Measurements from ENCODE around the gene CDCP1. TPM values are rescaled to one million over a fixed set of nuclear protein-coding genes. Genes with fewer than 3 reads are reported as not detected.
A peak's percentile ranks its signal among the peaks of the same experiment; 100 is the strongest.

CDCP1 gene
- total RNA-seq, 4 donors from 2014 or later, result 1.8 to 14.2 (median 4.0) TPM

DNA sequence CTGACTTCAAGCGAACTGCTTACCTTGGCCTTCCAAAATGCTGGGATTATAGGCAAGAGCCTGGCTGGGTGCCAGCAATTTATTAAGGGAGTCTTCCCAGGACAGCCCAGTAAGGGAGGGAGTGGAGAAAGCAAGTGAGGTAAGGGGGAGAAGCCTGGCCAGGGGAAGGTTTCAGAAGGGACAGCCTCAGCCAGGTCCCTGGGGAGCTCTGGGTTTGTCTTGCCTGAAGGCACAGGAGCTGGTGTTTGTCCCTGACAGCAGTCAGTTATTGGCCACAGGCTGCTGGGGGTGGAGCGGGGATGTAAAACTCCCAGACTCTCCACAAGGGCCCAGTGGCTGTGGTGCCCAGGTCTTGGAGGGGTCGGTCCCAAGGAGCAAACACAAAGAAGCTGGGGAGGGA is 33.0 kb upstream of the CDCP1 start:
- no peak for TF ChIP-seq POLR2A (IDR thresholded peaks at IDR 0.05)
- TF ChIP-seq, protein P1, sequence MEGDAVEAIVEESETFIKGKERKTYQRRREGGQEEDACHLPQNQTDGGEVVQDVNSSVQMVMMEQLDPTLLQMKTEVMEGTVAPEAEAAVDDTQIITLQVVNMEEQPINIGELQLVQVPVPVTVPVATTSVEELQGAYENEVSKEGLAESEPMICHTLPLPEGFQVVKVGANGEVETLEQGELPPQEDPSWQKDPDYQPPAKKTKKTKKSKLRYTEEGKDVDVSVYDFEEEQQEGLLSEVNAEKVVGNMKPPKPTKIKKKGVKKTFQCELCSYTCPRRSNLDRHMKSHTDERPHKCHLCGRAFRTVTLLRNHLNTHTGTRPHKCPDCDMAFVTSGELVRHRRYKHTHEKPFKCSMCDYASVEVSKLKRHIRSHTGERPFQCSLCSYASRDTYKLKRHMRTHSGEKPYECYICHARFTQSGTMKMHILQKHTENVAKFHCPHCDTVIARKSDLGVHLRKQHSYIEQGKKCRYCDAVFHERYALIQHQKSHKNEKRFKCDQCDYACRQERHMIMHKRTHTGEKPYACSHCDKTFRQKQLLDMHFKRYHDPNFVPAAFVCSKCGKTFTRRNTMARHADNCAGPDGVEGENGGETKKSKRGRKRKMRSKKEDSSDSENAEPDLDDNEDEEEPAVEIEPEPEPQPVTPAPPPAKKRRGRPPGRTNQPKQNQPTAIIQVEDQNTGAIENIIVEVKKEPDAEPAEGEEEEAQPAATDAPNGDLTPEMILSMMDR (IDR thresholded peaks at IDR 0.05), result no peak
- no peak for DNase-seq
- intact Hi-C loops (cut with DNase I; ENCODE audit: low total_unique reads), result no loop called here
- Histone ChIP-seq H3K4me1 (peaks cover 4 to 9% of the 10 kb centered on the region in 2 donors), H3K27ac (no peak overlapping the region), H3K4me3 (no peak overlapping the region), H3K36me3 (no peaks in the 10 kb centered on the region), H3K27me3 (no peaks in the 10 kb centered on the region), H3K9me3 (no peaks in the 10 kb centered on the region)

- H3K4me1 ChIP-seq, result peaks cover 4 to 9% of the 10 kb centered on the region in 2 donors
- DNase-seq, result no peak
- H3K36me3 ChIP-seq, result no peaks in the 10 kb centered on the region
- H3K27me3 ChIP-seq, result no peaks in the 10 kb centered on the region
- no peak for TF ChIP-seq POLR2A (IDR thresholded peaks at IDR 0.05)
- TF ChIP-seq, protein P1 (IDR thresholded peaks at IDR 0.05), result no peak
- no peak overlapping the region for H3K4me3 ChIP-seq
- H3K27ac ChIP-seq, result no peak overlapping the region
- intact Hi-C loops (cut with DNase I; ENCODE audit: low total_unique reads), result no loop called here
- H3K9me3 ChIP-seq, result no peaks in the 10 kb centered on the region
These were observed 32.2 kb upstream of the CDCP1 start for GRCh38 chr3:45178183-45179023.

DNA sequence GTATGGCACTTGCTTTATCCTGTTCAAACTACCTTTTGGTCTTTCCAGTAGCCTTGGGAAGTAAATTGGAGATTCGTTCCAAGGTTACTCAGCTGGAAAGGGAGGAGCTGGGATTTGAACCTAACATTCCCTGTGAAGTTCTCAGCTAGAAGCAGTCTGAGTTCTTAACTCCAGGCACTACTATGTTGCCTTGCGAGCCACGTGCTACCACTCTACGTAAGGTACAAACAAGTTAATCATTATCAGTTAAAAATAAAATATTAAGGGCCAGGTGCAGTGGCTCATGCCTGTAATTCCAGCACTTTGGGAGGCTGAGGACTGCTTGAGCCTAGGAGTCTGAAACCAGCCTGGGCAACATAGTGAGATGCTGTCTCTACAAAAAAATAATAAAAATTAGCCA is 30.7 kb upstream of the CDCP1 start:
- no peak overlapping the region for H3K4me3 ChIP-seq
- peaks cover 4 to 9% of the 10 kb centered on the region in 2 donors for H3K4me1 ChIP-seq
- no peaks in the 10 kb centered on the region for H3K27me3 ChIP-seq
- intact Hi-C loops (cut with DNase I; ENCODE audit: low total_unique reads), result no loop called here
- DNase-seq, result no peak
- peak overlapping the region in 1 of 2 donors; percentile 21 for H3K27ac ChIP-seq
- TF ChIP-seq POLR2A (IDR thresholded peaks at IDR 0.05), result no peak
- TF ChIP-seq, protein P1 (IDR thresholded peaks at IDR 0.05), result no peak
- H3K36me3 ChIP-seq, result no peaks in the 10 kb centered on the region
- no peaks in the 10 kb centered on the region for H3K9me3 ChIP-seq

- no peak for DNase-seq
- Histone ChIP-seq H3K27me3 (no peaks in the 10 kb centered on the region), H3K4me3 (no peak overlapping the region), H3K36me3 (no peaks in the 10 kb centered on the region), H3K27ac (peak overlapping the region; percentile 71 to 79), H3K9me3 (no peaks in the 10 kb centered on the region), H3K4me1 (peaks cover 4 to 9% of the 10 kb centered on the region in 2 donors)
- intact Hi-C loops (cut with DNase I; ENCODE audit: low total_unique reads), result no loop called here
- no peak for TF ChIP-seq POLR2A (IDR thresholded peaks at IDR 0.05)
- TF ChIP-seq, protein P1 (IDR thresholded peaks at IDR 0.05), result no peak
These were observed 28.1 kb upstream of the CDCP1 start for GRCh38 chr3:45174234-45174633.

- Histone ChIP-seq H3K36me3 (no peaks in the 10 kb centered on the region), H3K27ac (peak overlapping the region; percentile 71 to 79), H3K9me3 (no peaks in the 10 kb centered on the region), H3K4me1 (peaks cover 4 to 9% of the 10 kb centered on the region in 2 donors), H3K27me3 (no peaks in the 10 kb centered on the region), H3K4me3 (no peak overlapping the region)
- TF ChIP-seq, protein P1 (IDR thresholded peaks at IDR 0.05), result peak in 1 of 4 experiments; percentile 24
- no peak for TF ChIP-seq POLR2A (IDR thresholded peaks at IDR 0.05)
- intact Hi-C loops (cut with DNase I; ENCODE audit: low total_unique reads), result no loop called here
- DNase-seq, result no peak
These were observed 27.6 kb upstream of the CDCP1 start for GRCh38 chr3:45173776-45174175.
